Mucosa of descending colon (tissue), 3 donors: Measurements from ENCODE around the gene MIPOL1. TPM values are rescaled to one million over a fixed set of nuclear protein-coding genes. Genes with fewer than 3 reads are reported as not detected.
"Not testable (repeated sequence)": the region's sequence is repeated elsewhere in the genome, so short reads cannot be mapped to it uniquely, and the experiment has no call there.

Source experiments
- ATAC-seq: fragments of 200-7000 bp; cut with Tn5 transposase; one replicate; pipeline ENCODE4 v1.9.1; 2020; ENCODE audit warnings: mild to moderate bottlenecking, moderate library complexity
- DNase-seq, 3 donors: peaks; one replicate each; pipeline ENCODE4 v3.0.0-alpha.2; 2020
- H3K36me3 ChIP-seq: fragments of 200-600 bp; one replicate; pipeline ENCODE4 v1.8.0; 2021; ENCODE audit warnings: low read depth, mild to moderate bottlenecking
- H3K4me1 ChIP-seq: fragments of 200-600 bp; one replicate; pipeline ENCODE4 v1.8.0; 2021; ENCODE audit warnings: low read depth, mild to moderate bottlenecking
- H3K4me3 ChIP-seq: fragments of 200-600 bp; one replicate; pipeline ENCODE4 v1.8.0; 2021; ENCODE audit warnings: mild to moderate bottlenecking
- H3K9me3 ChIP-seq: fragments of 200-600 bp; one replicate; pipeline ENCODE4 v1.8.0; 2021; ENCODE audit warnings: mild to moderate bottlenecking
- intact Hi-C, 2 donors: fragments of 100-400 bp; cut with DNase I in 1 of 2; cut with micrococcal nuclease in 1 of 2; formaldehyde crosslinking; loops; one replicate each; pipeline versions ENCODE4 v1.11.0 to v1.11.1; 2022; cut with DNase I, micrococcal nuclease
- total RNA-seq, 3 donors: library from RNA; stranded (reverse); fragmentation: NEBNext Ultra II Directional in 2 of 3; extraction: Animal tissue kit (Norgen Biotek cat#: 25700) in 2 of 3; gene quantifications; one replicate each; pipeline versions ENCODE4 v1.2.1 to v1.2.4, GENCODE V29; 2021 to 2023
- TF ChIP-seq, protein P1 (sequence below): fragments of 200-600 bp; IDR thresholded peaks from one replicate; pipeline ENCODE4 v1.8.0; 2022; ENCODE audit warnings: antibody characterized with exemption, mild to moderate bottlenecking
- donor health status: DM: no; HTN: no; CAD: no; lungs with moderate emphysema.
- donor health status: DM: no; HTN: no; CAD: no.
- donor health status: DM: no; HTN: yes; CAD: no.

MIPOL1 gene
- total RNA-seq, 3 donors from 2014 or later, result 5.5 to 12.0 (median 11.7) TPM

DNA sequence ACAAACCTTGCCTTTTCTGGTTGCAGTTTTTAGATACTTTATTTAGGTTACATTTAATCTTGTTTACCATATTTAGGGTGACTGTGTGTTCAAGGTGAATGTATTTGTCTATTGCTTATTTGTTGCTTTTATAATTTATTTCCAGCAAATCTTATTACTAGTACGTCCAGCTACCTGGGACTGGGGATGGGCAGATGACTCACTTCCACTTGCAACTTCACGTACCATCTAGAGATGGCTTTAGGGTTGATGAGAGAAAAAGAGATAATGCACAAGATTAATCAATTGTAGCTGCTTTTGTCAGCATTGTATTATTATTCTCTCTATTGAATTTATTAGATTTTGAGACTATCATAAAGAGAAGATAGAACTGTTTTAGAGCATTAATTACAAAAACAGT lies 5.1 kb downstream of the MIPOL1 start:
- H3K36me3 ChIP-seq, result no peaks in the 10 kb centered on the region
- peaks cover 15% of the 10 kb centered on the region for H3K9me3 ChIP-seq
- no peak overlapping the region for H3K4me3 ChIP-seq
- DNase-seq (no peak), ATAC-seq (no peak)
- H3K4me1 ChIP-seq, result no peaks in the 10 kb centered on the region
- intact Hi-C loops, result no loop called here
- TF ChIP-seq, protein P1, sequence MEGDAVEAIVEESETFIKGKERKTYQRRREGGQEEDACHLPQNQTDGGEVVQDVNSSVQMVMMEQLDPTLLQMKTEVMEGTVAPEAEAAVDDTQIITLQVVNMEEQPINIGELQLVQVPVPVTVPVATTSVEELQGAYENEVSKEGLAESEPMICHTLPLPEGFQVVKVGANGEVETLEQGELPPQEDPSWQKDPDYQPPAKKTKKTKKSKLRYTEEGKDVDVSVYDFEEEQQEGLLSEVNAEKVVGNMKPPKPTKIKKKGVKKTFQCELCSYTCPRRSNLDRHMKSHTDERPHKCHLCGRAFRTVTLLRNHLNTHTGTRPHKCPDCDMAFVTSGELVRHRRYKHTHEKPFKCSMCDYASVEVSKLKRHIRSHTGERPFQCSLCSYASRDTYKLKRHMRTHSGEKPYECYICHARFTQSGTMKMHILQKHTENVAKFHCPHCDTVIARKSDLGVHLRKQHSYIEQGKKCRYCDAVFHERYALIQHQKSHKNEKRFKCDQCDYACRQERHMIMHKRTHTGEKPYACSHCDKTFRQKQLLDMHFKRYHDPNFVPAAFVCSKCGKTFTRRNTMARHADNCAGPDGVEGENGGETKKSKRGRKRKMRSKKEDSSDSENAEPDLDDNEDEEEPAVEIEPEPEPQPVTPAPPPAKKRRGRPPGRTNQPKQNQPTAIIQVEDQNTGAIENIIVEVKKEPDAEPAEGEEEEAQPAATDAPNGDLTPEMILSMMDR, result no peak

DNA sequence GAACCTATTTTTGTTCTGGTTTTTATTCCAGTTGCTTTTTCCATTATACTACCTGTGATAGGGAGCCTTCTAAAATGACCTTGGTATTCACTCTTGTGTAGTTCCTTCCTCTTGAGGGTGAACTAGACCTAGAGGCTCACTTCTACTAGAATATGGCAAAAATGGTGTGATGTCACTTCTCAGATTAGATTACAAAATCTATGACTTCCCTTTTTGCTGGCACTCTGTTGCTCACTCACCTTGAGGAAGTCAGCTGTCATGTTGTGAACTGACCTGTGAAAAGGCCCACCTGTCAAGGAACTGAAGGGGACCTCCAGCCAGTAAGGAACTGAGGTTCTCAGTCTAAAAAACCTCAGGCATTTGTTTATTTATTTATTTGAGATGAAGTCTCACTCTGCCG lies 5.7 kb downstream of the MIPOL1 start:
- Histone ChIP-seq H3K9me3 (peaks cover 15% of the 10 kb centered on the region), H3K4me1 (no peaks in the 10 kb centered on the region), H3K36me3 (no peaks in the 10 kb centered on the region), H3K4me3 (no peak overlapping the region)
- TF ChIP-seq, protein P1, result no peak
- DNase-seq, result no peak
- ATAC-seq, result no peak
- intact Hi-C loops, result no loop called here

DNA sequence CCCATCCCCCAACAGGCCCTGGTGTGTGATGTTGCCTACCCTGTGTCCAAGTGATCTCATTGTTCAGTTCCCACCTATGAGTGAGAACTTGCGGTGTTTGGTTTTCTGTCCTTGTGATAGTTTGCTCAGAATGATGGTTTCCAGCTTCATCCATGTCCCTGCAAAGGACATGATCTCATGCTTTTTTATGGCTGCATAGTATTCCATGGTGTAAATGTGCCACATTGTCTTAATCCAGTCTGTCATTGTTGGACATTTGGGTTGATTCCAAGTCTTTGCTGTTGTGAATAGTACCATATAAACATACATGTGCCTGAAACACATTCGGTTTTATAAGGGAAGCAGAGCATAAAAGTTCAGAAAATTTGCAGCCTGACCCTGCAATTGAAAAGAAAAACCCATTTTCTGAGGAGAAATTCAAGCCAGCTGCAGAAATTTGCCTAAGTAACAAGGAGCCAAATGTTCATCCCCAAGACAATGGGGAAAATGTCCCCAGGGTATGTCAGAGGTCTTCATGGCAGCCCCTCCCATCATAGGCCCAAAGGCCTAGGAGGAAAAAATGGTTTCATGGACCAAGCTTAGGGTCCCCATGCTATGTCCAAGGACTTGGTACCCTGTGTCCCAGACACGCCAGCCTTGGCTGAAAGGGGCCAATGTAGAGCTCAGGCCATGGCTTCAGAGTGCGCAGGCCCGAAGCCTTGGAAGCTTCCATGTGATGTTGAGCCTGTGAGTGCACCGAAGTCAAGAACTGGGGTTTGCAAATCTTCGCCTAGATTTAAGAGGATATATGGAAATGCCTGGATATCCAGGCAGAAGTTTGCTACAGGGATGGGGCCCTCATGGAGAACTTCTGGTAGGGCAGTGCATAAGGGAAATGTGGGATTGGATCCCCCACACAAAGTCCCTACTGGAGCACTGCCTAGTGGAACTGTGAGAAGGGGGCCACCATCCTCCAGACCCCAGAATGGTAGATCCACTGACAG lies 8.2 kb downstream of the MIPOL1 start:
- H3K9me3 ChIP-seq, result peaks cover 15% of the 10 kb centered on the region
- H3K36me3 ChIP-seq, DNase-seq, ATAC-seq, H3K4me3 ChIP-seq, H3K4me1 ChIP-seq, intact Hi-C loops: not testable (repeated sequence)

DNA sequence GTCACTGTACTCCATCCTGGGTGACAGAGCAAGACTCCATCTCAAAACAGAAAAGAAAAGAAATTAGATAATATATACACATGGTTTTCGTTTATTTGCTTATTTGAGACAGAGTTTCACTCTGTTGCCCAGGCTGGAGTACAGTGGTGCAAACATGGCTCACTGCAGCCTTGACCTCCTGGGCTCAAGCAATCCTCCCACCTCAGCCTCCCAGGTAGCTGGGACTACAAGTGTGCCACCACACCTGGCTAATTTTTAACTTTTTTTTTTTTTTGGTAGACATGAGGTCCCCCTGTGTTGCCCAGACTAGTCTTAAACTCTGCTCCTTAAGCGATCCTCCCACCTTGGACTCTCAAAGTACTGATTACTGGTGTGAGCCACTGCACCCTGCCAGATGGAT lies 11.9 kb downstream of the MIPOL1 start:
- DNase-seq, H3K4me3 ChIP-seq, intact Hi-C loops, H3K4me1 ChIP-seq, H3K36me3 ChIP-seq, ATAC-seq: not testable (repeated sequence)
- peaks cover 15% of the 10 kb centered on the region for H3K9me3 ChIP-seq

DNA sequence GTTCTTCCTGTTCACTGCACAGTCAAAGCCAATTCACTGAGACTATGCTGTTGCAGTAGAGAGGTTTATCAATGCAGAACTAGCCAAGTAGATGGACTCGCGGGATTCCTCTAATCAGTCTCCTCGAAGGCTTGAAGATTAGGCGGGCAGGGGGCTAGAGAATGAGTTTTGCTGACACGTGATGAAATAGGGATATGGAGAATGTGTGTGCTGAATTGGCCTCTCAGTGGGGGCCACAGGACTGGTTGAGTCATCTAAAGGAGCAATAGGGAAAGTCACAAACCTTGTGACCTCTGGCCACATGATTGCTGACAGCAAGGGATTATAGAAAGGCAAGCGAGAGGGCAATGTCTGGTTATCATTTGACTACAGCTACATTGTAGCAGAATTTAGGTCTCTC lies 12.7 kb downstream of the MIPOL1 start:
- TF ChIP-seq, protein P1, result no peak
- no peaks in the 10 kb centered on the region for H3K4me1 ChIP-seq
- ATAC-seq, result no peak
- no peak overlapping the region for H3K4me3 ChIP-seq
- H3K36me3 ChIP-seq, result no peaks in the 10 kb centered on the region
- H3K9me3 ChIP-seq, result peaks cover 15% of the 10 kb centered on the region
- no peak for DNase-seq
- intact Hi-C loops, result no loop called here

DNA sequence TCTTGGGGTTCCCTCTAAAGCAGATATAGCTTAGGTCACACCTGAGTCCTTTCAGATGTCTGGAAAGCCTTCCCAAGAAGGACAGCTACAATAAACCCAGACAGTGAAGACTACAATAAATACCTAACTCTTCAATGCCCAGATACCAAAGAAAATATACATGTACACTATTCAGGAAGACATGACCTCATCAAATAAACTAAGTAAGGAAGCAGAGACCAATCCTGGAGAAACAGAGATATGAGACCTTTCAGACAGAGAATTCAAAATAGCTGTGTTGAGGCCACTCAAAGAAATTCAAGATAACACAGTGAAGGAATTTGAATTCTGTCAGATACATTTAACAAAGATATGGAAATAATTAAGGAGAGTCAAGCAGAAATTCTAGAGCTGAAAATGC lies 15.3 kb downstream of the MIPOL1 start:
- intact Hi-C loops, result no loop called here
- DNase-seq, result no peak
- no peak overlapping the region for H3K4me3 ChIP-seq
- no peaks in the 10 kb centered on the region for H3K4me1 ChIP-seq
- ATAC-seq, result no peak
- H3K9me3 ChIP-seq, result no peaks in the 10 kb centered on the region
- H3K36me3 ChIP-seq, result no peaks in the 10 kb centered on the region
- TF ChIP-seq, protein P1, result no peak
